ENCODE results near the gene MOB3B. TPM values are rescaled to one million over a fixed set of nuclear protein-coding genes. Genes with fewer than 3 reads are reported as not detected.

MOB3B gene
- total RNA-seq, 3 donors from 2014 or later (not counting 1 experiment from before 2014, with no cell fraction given): 0.23 to 0.30 (median 0.28) TPM

- no peaks in the 10 kb centered on the region for H3K27me3 Mint-ChIP-seq (ENCODE audit: low read depth in 2 of 2)
- H3K4me1 Mint-ChIP-seq: no peaks in the 10 kb centered on the region
- no peaks in the 10 kb centered on the region for H3K9me3 ChIP-seq (ENCODE audit: control insufficient read depth, insufficient read depth, low read length)
- H3K4me3 ChIP-seq (ENCODE audit: low read length): no peak overlapping the region
- ATAC-seq (peak in 1 of 3 donors; percentile 46), DNase-seq (peak in 1 of 2 donors; percentile 61)
- H3K36me3 ChIP-seq (ENCODE audit: control insufficient read depth, insufficient read depth, low read length): no peaks in the 10 kb centered on the region
- no peak overlapping the region for H3K27ac Mint-ChIP-seq
- H3K9me3 Mint-ChIP-seq: no peaks in the 10 kb centered on the region
- H3K27ac ChIP-seq (ENCODE audit: low read length): no peak overlapping the region
- intact Hi-C loops (cut with micrococcal nuclease): no loop called here
- no peaks in the 10 kb centered on the region for H3K36me3 Mint-ChIP-seq
- no peaks in the 10 kb centered on the region for H3K27me3 ChIP-seq (ENCODE audit: control insufficient read depth, insufficient read depth, low read length)
- WGBS (ENCODE audit: insufficient coverage): 54% methylated on average over 12 of the region's 12 CpGs
- no peak overlapping the region for H3K4me3 Mint-ChIP-seq
- TF ChIP-seq, protein P1, sequence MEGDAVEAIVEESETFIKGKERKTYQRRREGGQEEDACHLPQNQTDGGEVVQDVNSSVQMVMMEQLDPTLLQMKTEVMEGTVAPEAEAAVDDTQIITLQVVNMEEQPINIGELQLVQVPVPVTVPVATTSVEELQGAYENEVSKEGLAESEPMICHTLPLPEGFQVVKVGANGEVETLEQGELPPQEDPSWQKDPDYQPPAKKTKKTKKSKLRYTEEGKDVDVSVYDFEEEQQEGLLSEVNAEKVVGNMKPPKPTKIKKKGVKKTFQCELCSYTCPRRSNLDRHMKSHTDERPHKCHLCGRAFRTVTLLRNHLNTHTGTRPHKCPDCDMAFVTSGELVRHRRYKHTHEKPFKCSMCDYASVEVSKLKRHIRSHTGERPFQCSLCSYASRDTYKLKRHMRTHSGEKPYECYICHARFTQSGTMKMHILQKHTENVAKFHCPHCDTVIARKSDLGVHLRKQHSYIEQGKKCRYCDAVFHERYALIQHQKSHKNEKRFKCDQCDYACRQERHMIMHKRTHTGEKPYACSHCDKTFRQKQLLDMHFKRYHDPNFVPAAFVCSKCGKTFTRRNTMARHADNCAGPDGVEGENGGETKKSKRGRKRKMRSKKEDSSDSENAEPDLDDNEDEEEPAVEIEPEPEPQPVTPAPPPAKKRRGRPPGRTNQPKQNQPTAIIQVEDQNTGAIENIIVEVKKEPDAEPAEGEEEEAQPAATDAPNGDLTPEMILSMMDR (IDR thresholded peaks at IDR 0.05): peak; percentile 65
- H3K4me1 ChIP-seq (ENCODE audit: control insufficient read depth, insufficient read depth, low read length): no peaks in the 10 kb centered on the region
Measured at GRCh38 chr9:27276193-27277030, 253.2 kb downstream of the MOB3B start.

Other genes starting within 250 kb of the MOB3B start
- not detected for gene EQTN, start 232.7 kb downstream of the MOB3B start, total RNA-seq
- not detected for gene IFNK, start 5.5 kb downstream of the MOB3B start, total RNA-seq
- 10 to 100 TPM; 12.5 to 19.0 (median 16.8) TPM for gene C9orf72, start 43.7 kb upstream of the MOB3B start, total RNA-seq

Measured in natural killer cell (primary cell).